Bronchial epithelial cell (primary cell): ENCODE data around the gene ATP2B3. TPM values are rescaled to one million over a fixed set of nuclear protein-coding genes. Genes with fewer than 3 reads are reported as not detected.
A peak's percentile ranks its signal among the peaks of the same experiment; 100 is the strongest.

Experiments
- DNase-seq: peaks from one replicate; pipeline ENCODE4 v3.0.0-alpha.2; 2010; ENCODE audit warnings: low read depth
- FAIRE-seq: peaks from 2 replicates; lab custom pipeline; 2011; peaks lifted over from hg19 to GRCh38; lab: Jason Lieb, UNC
- H3K27me3 ChIP-seq: 2 replicates; pipeline ENCODE4 v1.5.1; 2011; ENCODE audit warnings: low read length; ENCODE audit not compliant: control insufficient read depth, insufficient read depth
- H3K36me3 ChIP-seq: 2 replicates; pipeline ENCODE4 v1.5.1; 2011; ENCODE audit warnings: low read length; ENCODE audit not compliant: control insufficient read depth, insufficient read depth
- H3K4me3 ChIP-seq: 2 replicates; pipeline ENCODE4 v1.5.1; 2011; ENCODE audit warnings: mild to moderate bottlenecking, low read depth, low read length, control low read depth
- CTCF ChIP-seq: IDR thresholded peaks from 2 replicates; pipeline ENCODE4 v1.5.1; 2011; ENCODE audit warnings: mild to moderate bottlenecking, moderate library complexity, low read length, control low read depth, inconsistent platforms; ENCODE audit not compliant: insufficient read depth, severe bottlenecking
- total RNA-seq: library from RNA; depleted of rRNA; stranded (reverse); fragments of >200 nt; gene quantifications from 2 replicates; pipeline ENCODE4 v1.2.1, GENCODE V29; 2014

The ATP2B3 gene
- total RNA-seq, 1 donor from 2014 or later = not detected

GRCh38 chrX:153485396-153486080 is 31.9 kb upstream of the ATP2B3 start:
- DNase-seq (no peak), FAIRE-seq (no peak)
- no peak for TF ChIP-seq CTCF
- no peak overlapping the region for H3K4me3 ChIP-seq
- H3K36me3 ChIP-seq = no peaks in the 10 kb centered on the region
- H3K27me3 ChIP-seq = no peaks in the 10 kb centered on the region

DNA sequence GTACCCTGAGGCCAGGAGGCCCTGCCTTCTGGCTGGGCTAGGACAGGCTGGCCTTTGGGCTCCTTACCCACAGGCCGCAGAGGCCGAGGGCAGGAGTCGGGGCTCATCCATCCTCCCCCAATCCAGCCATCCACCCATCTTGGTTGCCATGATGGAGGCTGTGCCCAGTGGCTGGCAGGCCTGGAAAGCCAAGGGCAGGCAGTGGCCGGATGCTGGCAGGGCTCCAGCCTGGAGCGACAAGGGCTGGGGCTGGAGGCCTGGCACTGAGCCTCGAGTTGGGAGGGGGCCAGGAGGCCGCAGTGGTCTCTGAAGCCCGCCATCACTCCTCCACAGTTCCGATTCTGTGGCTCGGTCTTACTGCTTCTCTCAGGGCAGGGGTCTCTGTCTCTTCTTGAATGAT is 31.3 kb upstream of the ATP2B3 start:
- H3K27me3 ChIP-seq = no peaks in the 10 kb centered on the region
- TF ChIP-seq CTCF = no peak
- FAIRE-seq (no peak), DNase-seq (no peak)
- H3K36me3 ChIP-seq = no peaks in the 10 kb centered on the region
- no peak overlapping the region for H3K4me3 ChIP-seq

DNA sequence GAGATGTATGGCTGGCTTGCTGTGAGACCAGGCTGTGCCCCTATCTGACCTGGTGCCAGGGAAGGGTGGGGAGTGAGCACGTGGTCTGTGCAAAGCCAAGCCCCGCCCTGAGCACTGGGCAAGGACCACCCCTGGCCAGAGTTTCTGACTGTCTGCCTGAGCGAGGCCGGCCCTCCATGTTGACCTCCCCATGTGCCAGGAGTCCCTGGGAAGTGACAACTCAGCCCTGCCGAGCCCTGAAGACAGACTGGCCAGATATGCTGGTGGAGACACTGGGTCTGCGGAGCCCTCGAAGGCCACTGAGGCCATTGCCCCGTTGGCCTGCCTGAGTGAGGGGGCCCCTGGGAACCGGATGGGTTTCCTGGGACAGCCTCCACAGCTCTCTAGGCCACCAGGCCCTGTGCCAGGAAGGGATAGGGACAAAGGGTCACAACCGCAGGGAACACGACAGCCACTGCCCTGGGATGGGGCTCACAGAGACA is 29.8 kb upstream of the ATP2B3 start:
- Histone ChIP-seq H3K36me3 (no peaks in the 10 kb centered on the region), H3K4me3 (no peak overlapping the region), H3K27me3 (no peaks in the 10 kb centered on the region)
- TF ChIP-seq CTCF = no peak
- DNase-seq (no peak), FAIRE-seq (no peak)

- DNase-seq = no peak
- no peak for FAIRE-seq
- H3K36me3 ChIP-seq = no peaks in the 10 kb centered on the region
Measured at GRCh38 chrX:153488231-153488914, 29.1 kb upstream of the ATP2B3 start.

GRCh38 chrX:153490217-153490930 is 27.1 kb upstream of the ATP2B3 start:
- DNase-seq (peak; percentile 15), FAIRE-seq (no peak)
- Histone ChIP-seq H3K36me3 (no peaks in the 10 kb centered on the region), H3K4me3 (no peak overlapping the region), H3K27me3 (no peaks in the 10 kb centered on the region)
- no peak for TF ChIP-seq CTCF

More at GRCh38 chrX:153488231-153488914, 29.1 kb upstream of the ATP2B3 start:
- TF ChIP-seq CTCF = no peak
- Histone ChIP-seq H3K27me3 (no peaks in the 10 kb centered on the region), H3K4me3 (no peak overlapping the region)
